Dermis blood vessel endothelial cell (primary cell): ENCODE data around the gene MAML1. TPM values are rescaled to one million over a fixed set of nuclear protein-coding genes. Genes with fewer than 3 reads are reported as not detected.
"Not testable (repeated sequence)": the region's sequence is repeated elsewhere in the genome, so short reads cannot be mapped to it uniquely, and the experiment has no call there.

Experiments
- DNase-seq: peaks from one replicate; pipeline ENCODE4 v3.0.0; 2010
- total RNA-seq: library from RNA; depleted of rRNA; stranded (reverse); fragments of >200 nt; gene quantifications from 2 replicates; pipeline ENCODE4 v1.2.3, GENCODE V29; 2014

The MAML1 gene
- total RNA-seq, 1 donor from 2014 or later, result 9.2 TPM

DNA sequence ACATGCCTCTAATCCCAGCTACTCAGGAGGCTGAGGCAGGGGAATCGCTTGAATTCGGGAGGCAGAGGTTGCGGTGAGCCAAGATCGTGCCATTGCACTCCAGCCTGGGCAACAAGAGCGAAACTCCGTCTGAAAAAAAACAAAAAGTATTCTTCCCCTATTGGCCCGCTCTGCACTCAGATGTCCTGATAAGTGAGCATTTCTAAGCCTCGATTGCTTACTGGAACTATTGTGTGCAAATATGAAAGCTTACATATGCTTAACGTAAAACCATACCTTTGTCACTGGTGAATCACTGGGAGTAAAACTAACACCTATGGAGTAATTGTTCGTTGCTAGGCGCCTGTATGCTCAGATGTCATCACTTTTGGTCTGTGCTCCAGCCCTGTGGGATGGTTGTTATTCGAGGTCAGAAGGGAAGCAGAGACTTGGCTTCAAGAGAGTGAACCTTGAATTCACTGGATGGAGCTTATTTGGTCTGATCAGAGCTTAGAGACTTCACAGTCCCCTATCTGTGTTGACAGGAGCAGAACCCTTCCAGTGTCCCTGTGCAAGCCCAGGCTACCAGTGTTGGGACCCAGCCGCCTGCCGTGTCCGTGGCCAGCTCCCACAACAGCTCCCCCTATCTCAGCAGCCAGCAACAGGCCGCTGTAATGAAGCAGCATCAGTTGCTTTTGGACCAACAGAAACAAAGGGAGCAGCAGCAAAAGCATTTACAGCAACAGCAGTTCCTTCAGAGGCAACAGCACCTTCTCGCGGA lies 35.9 kb downstream of the MAML1 start:
- DNase-seq, result no peak

DNA sequence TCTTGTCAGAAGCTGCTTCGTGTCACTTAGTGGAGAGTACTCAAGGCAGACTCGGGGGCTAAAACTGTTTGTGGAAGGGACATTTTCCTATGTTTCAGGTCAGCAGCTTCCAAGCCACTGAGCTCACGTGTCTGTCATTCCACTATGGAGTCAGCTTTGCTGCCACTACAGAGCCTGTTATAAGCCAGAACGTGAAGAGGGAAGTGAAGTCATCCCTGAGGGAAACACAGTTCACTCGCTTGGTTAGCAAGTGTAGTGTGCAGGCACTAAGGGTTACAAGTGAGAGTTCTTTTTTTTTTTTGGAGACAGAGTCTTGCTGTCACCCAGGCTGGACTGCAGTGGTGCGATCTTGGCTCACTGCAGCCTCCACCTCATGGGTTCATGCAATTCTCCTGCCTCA lies 36.6 kb downstream of the MAML1 start:
- DNase-seq, result no peak

GRCh38 chr5:179769796-179770195 lies 37.2 kb downstream of the MAML1 start:
- no peak for DNase-seq

DNA sequence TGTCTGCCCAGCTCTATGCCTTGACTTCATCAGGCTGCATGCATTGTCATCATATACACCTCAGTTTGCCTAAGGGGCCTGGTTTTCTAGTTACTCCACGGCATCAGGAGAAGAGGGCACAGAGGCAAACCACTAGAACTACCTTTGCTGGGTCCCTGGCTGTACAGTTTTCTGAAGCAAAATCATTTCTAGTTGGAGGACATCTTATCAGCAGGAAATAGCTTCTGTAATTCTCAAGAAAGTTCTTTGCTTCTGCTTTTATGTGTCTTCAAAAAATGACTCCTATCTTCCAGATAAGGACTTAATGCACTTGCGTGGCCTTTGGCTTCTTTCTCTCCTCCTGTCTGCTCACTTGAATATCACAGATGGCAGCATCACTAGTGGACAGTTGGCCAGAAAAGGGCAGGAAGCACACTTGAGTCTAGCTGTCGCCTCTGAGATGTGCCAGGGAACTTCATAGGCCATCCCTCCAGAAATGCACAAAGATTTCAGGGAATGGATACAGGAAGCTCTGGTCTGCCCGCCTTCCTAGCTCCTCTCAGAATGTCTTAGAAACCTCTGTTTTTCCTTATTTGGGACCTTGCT lies 38.8 kb downstream of the MAML1 start:
- DNase-seq, result no peak

GRCh38 chr5:179772351-179772750 lies 39.7 kb downstream of the MAML1 start:
- no peak for DNase-seq

GRCh38 chr5:179773686-179774040 lies 41.0 kb downstream of the MAML1 start:
- DNase-seq, result no peak

- no peak for DNase-seq
Observed at GRCh38 chr5:179774442-179774841, 41.8 kb downstream of the MAML1 start.

- DNase-seq, result no peak
Observed at GRCh38 chr5:179776411-179776938, 43.9 kb downstream of the MAML1 start.

- no peak for DNase-seq
Observed at GRCh38 chr5:179777456-179777855, 44.8 kb downstream of the MAML1 start.

DNA sequence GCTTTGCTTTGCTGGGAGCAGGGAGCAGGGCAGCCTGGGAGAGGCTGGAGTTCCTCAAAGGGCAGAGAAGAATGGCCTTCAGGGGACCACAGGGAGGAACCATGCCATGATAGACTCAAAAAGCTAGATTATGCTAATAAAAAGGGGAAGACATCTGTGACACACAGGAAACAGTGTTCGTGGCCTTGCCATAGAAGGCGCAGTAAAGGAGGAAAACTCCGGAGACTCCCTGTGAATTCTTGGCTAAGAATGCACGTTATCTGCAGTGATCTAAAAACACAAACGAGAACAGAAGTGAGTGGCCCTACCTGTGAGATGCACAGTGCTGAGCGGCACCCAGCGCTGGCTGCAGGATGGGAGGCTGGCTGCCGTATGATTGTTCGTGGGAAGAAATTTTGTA lies 45.3 kb downstream of the MAML1 start:
- DNase-seq, result peak; percentile 40

DNA sequence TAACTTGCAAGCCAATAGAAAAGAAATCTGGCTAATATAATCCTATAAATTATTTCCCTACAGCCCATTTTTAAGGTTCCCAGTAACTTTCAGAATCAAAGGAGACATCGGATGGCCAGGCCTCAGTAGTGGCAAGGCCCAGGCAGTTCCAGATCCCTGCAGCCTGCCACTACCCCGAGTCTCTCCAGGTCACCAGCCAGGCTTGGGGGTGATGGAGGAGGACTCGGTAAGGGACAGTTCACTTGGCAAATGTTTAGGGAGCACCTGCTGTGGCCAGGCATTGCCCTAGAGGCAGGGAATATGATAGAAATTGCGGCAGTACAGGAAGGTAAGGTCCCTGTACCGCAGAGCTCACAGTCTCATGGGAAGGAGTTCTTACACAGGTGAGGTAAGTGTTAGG lies 46.0 kb downstream of the MAML1 start:
- DNase-seq, result no peak

DNA sequence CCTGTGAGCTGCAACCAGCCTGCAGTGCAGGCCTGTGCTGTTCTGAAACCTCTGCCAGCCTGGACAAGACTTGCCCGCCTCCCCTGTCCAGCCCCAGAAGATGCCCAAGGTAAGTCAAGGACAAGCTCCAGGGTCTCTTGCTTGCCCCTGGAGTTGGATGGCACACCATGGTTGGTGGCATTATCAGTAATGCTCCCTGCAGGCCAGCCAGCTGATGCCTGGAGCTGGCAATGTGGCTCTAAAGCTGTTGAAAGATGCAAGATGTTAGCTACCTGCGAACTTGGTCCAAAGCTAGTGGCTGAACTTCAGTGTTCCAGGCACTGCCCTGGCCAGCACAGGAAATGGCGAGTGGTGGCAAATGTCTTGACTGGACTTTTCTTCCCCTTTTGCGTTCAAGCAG lies 47.2 kb downstream of the MAML1 start:
- DNase-seq, result no peak

- no peak for DNase-seq
Observed at GRCh38 chr5:179780362-179780761, 47.7 kb downstream of the MAML1 start.

- DNase-seq, result no peak
Observed at GRCh38 chr5:179781846-179782245, 49.2 kb downstream of the MAML1 start.

DNA sequence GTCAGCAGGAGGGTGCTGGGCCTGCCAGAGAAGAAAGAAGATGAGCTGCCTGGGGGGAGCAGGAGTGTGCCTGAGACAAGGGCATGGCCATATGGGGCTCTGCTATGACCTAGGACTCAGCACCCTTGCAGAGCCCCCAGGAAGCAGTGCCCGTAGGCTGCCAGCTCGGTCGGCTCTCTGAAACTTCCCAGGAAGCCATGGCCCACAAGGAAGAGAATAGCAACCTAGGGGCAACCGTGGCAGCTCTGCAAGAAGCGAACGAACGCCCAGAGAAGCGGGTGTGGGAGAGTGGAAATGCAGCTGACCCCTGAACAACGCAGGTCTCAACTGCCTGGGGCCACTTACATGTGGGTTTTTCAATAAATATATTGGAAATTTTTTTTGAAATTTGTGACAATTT lies 50.5 kb downstream of the MAML1 start:
- no peak for DNase-seq

DNA sequence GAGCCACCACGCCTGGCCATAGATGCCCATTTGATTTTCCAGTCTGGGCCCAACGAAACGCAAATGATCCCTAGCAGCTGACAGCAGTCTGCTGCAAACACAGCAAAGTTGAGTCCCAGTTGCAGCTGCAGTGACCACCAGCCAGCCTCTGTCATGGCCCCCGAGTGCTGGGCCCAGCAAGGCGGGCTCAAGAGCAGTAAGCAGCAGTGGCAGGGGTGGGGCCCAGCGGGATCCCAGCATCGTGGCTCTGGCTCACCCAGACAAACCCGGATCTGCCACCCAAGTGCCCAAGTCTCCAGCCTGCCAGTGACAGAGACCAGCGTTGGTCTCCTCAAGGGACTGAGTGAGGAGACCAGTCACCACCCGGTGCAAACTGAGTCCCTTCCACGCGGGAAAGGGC lies 54.2 kb downstream of the MAML1 start:
- DNase-seq, result no peak

- DNase-seq, result no peak
Observed at GRCh38 chr5:179788193-179788854, 55.7 kb downstream of the MAML1 start.

- DNase-seq, result not testable (repeated sequence)
Observed at GRCh38 chr5:179789278-179789677, 56.7 kb downstream of the MAML1 start.

- DNase-seq, result no peak
Observed at GRCh38 chr5:179791881-179792611, 59.4 kb downstream of the MAML1 start.

- DNase-seq, result no peak
Observed at GRCh38 chr5:179792612-179793467, 60.2 kb downstream of the MAML1 start.

DNA sequence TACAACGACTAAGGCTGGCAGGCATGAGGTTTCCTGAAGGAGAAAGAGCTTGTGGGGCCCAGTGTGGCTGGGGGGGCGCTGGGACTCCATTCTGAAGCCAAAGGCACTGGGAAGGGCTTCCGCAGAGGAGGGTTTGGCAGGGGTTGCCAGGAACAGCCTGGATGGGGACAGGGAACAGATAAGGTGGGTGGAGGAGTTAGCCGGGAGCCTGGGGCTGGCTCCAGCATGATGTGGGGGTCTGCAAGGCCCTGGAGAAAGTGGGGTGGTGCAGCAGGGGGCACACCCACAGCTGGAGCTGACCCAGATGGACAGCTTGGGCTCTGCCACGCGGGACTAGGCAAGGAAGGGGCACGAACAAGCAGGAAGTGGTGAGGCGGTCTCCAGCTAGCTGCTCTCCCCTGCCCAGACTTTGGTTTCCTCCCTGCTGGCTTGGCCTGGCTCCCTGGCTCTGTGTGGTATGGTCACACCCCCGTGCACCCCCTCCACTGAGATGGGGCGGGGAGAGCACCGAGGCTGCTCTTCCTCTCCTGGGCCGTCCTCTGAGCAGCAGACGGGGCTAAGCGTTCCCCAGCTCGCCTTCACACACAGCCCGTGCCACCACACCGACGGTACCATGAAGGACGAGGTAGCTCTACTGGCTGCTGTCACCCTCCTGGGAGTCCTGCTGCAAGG lies 61.0 kb downstream of the MAML1 start, which contains the start of gene LTC4S:
Gene LTC4S, plus strand, starts transcription at position 519 of the 672 bp plus-strand sequence. Its CDS starts 95 bp downstream, at position 614.
- peak; percentile 44 for DNase-seq
